Fibroblast of skin of left biceps (primary cell): ENCODE data around the gene CPB1.

ENCODE experiments used
- DNase-seq, 2 experiments: peaks; one replicate each; pipeline ENCODE4 v3.0.0-alpha.2; 2013; ENCODE audit warnings: low read depth in 2 of 2

The CPB1 gene

GRCh38 chr3:148882288-148882687 is 54.7 kb downstream of the CPB1 start:
- DNase-seq: no peak

GRCh38 chr3:148883163-148883562 is 55.6 kb downstream of the CPB1 start:
- DNase-seq: no peak

DNA sequence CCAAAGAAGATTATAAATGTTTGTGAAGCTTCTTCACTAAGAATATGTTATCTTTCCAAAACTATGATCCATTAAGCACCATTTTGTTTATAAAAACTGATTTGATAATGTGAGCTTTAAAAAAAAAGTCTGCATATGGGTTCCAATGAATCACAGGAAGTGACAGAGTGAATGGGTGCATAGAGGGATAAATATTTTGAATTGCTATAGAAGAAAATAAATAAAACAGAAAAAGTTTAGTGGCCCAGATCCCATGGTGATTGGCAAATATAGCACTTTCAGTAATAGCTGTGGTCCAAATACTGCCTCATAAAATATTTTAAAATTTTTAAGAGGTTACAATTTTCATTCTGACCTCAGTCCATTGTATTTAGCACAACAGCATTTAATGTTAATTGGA is 56.6 kb downstream of the CPB1 start:
- DNase-seq: no peak

- no peak for DNase-seq
These were observed 62.2 kb downstream of the CPB1 start for GRCh38 chr3:148889828-148890227.

DNA sequence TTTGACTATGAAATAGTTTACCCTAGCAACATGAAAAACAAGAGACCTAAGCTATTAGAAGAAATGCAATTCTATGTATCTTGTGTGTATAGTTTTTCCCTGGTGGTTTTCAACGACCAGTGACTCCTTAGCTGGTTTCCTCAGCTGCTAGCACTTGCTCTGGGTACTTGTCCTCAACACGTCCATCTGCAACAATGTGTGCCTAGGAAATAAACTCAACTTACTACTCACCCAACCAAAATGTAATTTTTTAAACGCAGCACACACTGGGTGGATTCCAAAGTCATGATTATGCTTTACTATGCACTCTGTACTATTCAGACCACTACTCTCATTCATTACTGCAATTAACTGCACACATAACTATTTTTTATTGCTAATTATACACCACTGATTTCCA is 68.5 kb downstream of the CPB1 start:
- DNase-seq: no peak

GRCh38 chr3:148901987-148902791 is 74.6 kb downstream of the CPB1 start:
- peak; percentile 83 to 88 for DNase-seq

GRCh38 chr3:148903022-148903442 is 75.4 kb downstream of the CPB1 start:
- peak; percentile 64 to 71 for DNase-seq

GRCh38 chr3:148903941-148904340 is 76.3 kb downstream of the CPB1 start:
- DNase-seq: no peak

DNA sequence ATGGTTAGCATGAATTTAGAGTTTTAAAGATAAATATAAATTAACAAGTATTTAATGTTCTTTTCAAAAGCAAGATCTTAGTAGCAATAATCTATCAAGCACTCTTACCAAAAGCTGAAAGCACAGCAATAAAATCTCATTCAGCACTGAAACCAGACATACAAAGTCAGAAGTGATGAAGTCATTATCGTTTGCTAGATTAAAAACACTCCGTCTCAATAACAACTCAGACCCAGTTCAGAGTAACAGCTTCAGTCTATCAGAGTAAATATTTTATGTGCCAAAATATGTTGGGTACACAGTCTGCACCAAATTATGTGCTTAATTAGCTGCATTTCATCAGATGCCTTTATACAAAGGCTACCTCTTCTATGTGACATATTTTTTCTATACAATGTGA is 79.1 kb downstream of the CPB1 start:
- DNase-seq: no peak
